Measurements from ENCODE around the gene PLCZ1. TPM values are rescaled to one million over a fixed set of nuclear protein-coding genes. Genes with fewer than 3 reads are reported as not detected.

The PLCZ1 gene
- total RNA-seq, 4 donors from 2014 or later, result not detected

- WGBS, 2 donors, result 38 to 64% methylated on average over 1 of the region's 1 CpG
- H3K36me3 ChIP-seq, result no peaks in the 10 kb centered on the region
- TF ChIP-seq EP300 (IDR thresholded peaks at IDR 0.05), result no peak
These were observed 53.4 kb downstream of the PLCZ1 start for GRCh38 chr12:18684430-18684829.

DNA sequence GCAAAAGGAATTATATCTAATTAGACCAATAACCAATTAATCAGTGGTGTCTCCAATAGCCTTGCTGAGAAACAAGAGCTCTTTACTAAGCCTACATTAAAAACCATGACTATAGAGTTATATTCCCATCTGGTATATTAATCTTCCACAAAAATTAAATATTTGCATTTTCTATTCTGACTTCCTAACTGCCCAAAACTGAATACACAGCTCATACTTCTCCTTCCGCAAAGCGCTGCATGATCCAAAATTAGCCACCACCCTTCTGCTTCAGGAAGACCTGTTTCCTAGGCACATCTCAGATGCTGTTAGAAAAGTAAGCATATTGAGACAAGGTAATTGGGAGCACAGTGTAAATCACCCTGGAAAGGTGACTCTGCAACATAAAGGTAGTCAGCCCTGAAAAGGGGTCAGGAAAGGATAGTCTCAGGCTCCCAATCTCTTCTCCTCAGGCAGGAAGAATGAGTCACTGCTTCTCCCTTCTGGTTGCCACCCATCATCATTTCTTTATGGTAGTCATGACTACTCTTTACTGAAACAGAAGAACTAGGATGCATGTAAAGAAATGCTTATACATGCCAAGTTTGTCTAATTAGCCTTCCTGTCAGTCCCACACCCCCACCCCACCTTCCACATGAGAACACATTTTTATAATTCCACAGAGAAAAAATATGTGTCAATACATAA lies 54.3 kb downstream of the PLCZ1 start:
- no peak for TF ChIP-seq CTCF (IDR thresholded peaks at IDR 0.05)
- no peak for DNase-seq (ENCODE audit: low spot score in 2 of 2)
- Histone ChIP-seq H3K4me3 (no peak overlapping the region), H3K4me1 (no peaks in the 10 kb centered on the region), H3K27ac (no peak overlapping the region), H3K9me3 (no peaks in the 10 kb centered on the region), H3K27me3 (no peaks in the 10 kb centered on the region), H3K36me3 (no peaks in the 10 kb centered on the region)
- 92 to 95% methylated on average over 2 of the region's 2 CpGs for WGBS, 2 donors

More at GRCh38 chr12:18684430-18684829, 53.4 kb downstream of the PLCZ1 start:
- no peak for DNase-seq (ENCODE audit: low spot score in 2 of 2)
- Histone ChIP-seq H3K4me1 (no peaks in the 10 kb centered on the region), H3K9me3 (no peaks in the 10 kb centered on the region), H3K27me3 (no peaks in the 10 kb centered on the region), H3K27ac (no peak overlapping the region), H3K4me3 (no peak overlapping the region)

GRCh38 chr12:18681818-18682217 lies 56.0 kb downstream of the PLCZ1 start:
- 53 to 62% methylated on average over 3 of the region's 3 CpGs for WGBS, 2 donors
- no peaks in the 10 kb centered on the region for H3K4me1 ChIP-seq
- no peak overlapping the region for H3K27ac ChIP-seq
- H3K9me3 ChIP-seq, result no peaks in the 10 kb centered on the region
- no peaks in the 10 kb centered on the region for H3K36me3 ChIP-seq
- no peak overlapping the region for H3K4me3 ChIP-seq
- no peak for DNase-seq (ENCODE audit: low spot score in 2 of 2)
- TF ChIP-seq CTCF (IDR thresholded peaks at IDR 0.05), result no peak
- no peak for TF ChIP-seq POLR2A (IDR thresholded peaks at IDR 0.05)
- TF ChIP-seq EP300 (IDR thresholded peaks at IDR 0.05), result no peak
- no peaks in the 10 kb centered on the region for H3K27me3 ChIP-seq

GRCh38 chr12:18676996-18677588 lies 60.7 kb downstream of the PLCZ1 start:
- H3K27me3 ChIP-seq, result no peaks in the 10 kb centered on the region
- H3K9me3 ChIP-seq, result no peaks in the 10 kb centered on the region
- no peaks in the 10 kb centered on the region for H3K4me1 ChIP-seq
- no peak overlapping the region for H3K4me3 ChIP-seq
- no peaks in the 10 kb centered on the region for H3K36me3 ChIP-seq
- no peak overlapping the region for H3K27ac ChIP-seq
- no peak for DNase-seq (ENCODE audit: low spot score in 2 of 2)
- 51 to 55% methylated on average over 5 of the region's 5 CpGs for WGBS, 2 donors
- TF ChIP-seq POLR2A (IDR thresholded peaks at IDR 0.05) (no peak), EP300 (IDR thresholded peaks at IDR 0.05) (no peak), CTCF (IDR thresholded peaks at IDR 0.05) (no peak)

DNA sequence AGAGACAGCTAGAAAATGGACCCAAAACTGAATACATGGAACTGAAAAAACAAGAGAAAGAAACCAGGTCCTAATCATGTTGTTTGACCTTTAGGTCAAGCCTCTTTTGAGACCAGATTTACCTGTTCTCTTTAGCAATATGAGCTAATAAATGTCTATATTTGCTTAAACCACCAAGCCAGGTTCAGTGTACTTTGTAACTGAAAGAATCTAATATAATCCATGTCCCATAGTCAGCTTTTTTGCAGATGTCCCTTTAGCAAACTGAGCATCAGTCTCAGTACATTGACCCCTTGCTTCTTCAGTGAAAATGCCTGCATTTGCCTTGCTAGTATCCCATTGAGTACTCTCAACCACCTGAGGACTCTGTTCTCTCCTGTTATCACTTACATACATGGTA lies 61.7 kb downstream of the PLCZ1 start:
- Histone ChIP-seq H3K27me3 (no peaks in the 10 kb centered on the region), H3K4me3 (no peak overlapping the region), H3K4me1 (no peaks in the 10 kb centered on the region), H3K27ac (no peak overlapping the region), H3K9me3 (no peaks in the 10 kb centered on the region), H3K36me3 (no peaks in the 10 kb centered on the region)
- DNase-seq (ENCODE audit: low spot score in 2 of 2), result no peak
- TF ChIP-seq POLR2A (IDR thresholded peaks at IDR 0.05), result no peak
- TF ChIP-seq CTCF (IDR thresholded peaks at IDR 0.05), result no peak
- no peak for TF ChIP-seq EP300 (IDR thresholded peaks at IDR 0.05)
